ENCODE measurements around the gene RAP2C. TPM values are rescaled to one million over a fixed set of nuclear protein-coding genes. Genes with fewer than 3 reads are reported as not detected.
"Not testable (repeated sequence)": the region's sequence is repeated elsewhere in the genome, so short reads cannot be mapped to it uniquely, and the experiment has no call there.

RAP2C gene
- total RNA-seq, 4 donors from 2014 or later = 9.4 to 13.8 (median 13.6) TPM

- ATAC-seq (no peak), DNase-seq (no peak)
- peak in 1 of 5 experiments; percentile 36 for TF ChIP-seq CTCF (IDR thresholded peaks at IDR 0.05 in 4 of 5, conservative IDR thresholded peaks at IDR 0.05 in 1 of 5)
- TF ChIP-seq POLR2A (IDR thresholded peaks at IDR 0.05) = no peak
- H3K4me3 ChIP-seq = no peak overlapping the region
- no peaks in the 10 kb centered on the region for H3K27me3 ChIP-seq
- in situ Hi-C loops (cut with MboI; ENCODE audit: low sequenced_read_pairs in 4 of 4) = no loop called here
- H3K27ac ChIP-seq = no peak overlapping the region
- H3K4me1 ChIP-seq = no peaks in the 10 kb centered on the region
- no peaks in the 10 kb centered on the region for H3K9me3 ChIP-seq
- intact Hi-C loops (cut with DNase I; ENCODE audit: low total_unique reads) = no loop called here
- H3K36me3 ChIP-seq = no peaks in the 10 kb centered on the region
Measured at GRCh38 chrX:132171478-132171877, 47.8 kb downstream of the RAP2C start.

GRCh38 chrX:132169554-132169953 lies 49.7 kb downstream of the RAP2C start:
- no peak for TF ChIP-seq CTCF (IDR thresholded peaks at IDR 0.05 in 4 of 5, conservative IDR thresholded peaks at IDR 0.05 in 1 of 5)
- ATAC-seq (no peak), DNase-seq (no peak)
- Histone ChIP-seq H3K4me3 (no peak overlapping the region), H3K36me3 (no peaks in the 10 kb centered on the region), H3K4me1 (no peaks in the 10 kb centered on the region), H3K27me3 (no peaks in the 10 kb centered on the region), H3K9me3 (no peaks in the 10 kb centered on the region), H3K27ac (no peak overlapping the region)
- intact Hi-C loops (cut with DNase I; ENCODE audit: low total_unique reads) = no loop called here
- in situ Hi-C loops (cut with MboI; ENCODE audit: low sequenced_read_pairs in 4 of 4) = no loop called here

GRCh38 chrX:132165651-132166050 lies 53.6 kb downstream of the RAP2C start:
- Histone ChIP-seq H3K27ac (no peak overlapping the region), H3K9me3 (no peaks in the 10 kb centered on the region), H3K36me3 (no peaks in the 10 kb centered on the region), H3K4me1 (no peaks in the 10 kb centered on the region), H3K27me3 (no peaks in the 10 kb centered on the region), H3K4me3 (no peak overlapping the region)
- DNase-seq (no peak), ATAC-seq (no peak)
- in situ Hi-C loops (cut with MboI; ENCODE audit: low sequenced_read_pairs in 4 of 4) = no loop called here
- intact Hi-C loops (cut with DNase I; ENCODE audit: low total_unique reads) = no loop called here
- TF ChIP-seq CTCF (IDR thresholded peaks at IDR 0.05 in 4 of 5, conservative IDR thresholded peaks at IDR 0.05 in 1 of 5) (no peak), POLR2A (IDR thresholded peaks at IDR 0.05) (no peak)

- no peak overlapping the region for H3K27ac ChIP-seq
- no peaks in the 10 kb centered on the region for H3K36me3 ChIP-seq
- DNase-seq (no peak), ATAC-seq (no peak)
- no peaks in the 10 kb centered on the region for H3K27me3 ChIP-seq
- no peak for TF ChIP-seq POLR2A (IDR thresholded peaks at IDR 0.05)
- TF ChIP-seq CTCF (IDR thresholded peaks at IDR 0.05 in 4 of 5, conservative IDR thresholded peaks at IDR 0.05 in 1 of 5) = no peak
- H3K4me3 ChIP-seq = no peak overlapping the region
- intact Hi-C loops (cut with DNase I; ENCODE audit: low total_unique reads) = no loop called here
- H3K9me3 ChIP-seq = no peaks in the 10 kb centered on the region
- in situ Hi-C loops (cut with MboI; ENCODE audit: low sequenced_read_pairs in 4 of 4) = no loop called here
- H3K4me1 ChIP-seq = no peaks in the 10 kb centered on the region
Measured at GRCh38 chrX:132165005-132165404, 54.2 kb downstream of the RAP2C start.

GRCh38 chrX:132163094-132163493 lies 56.2 kb downstream of the RAP2C start:
- DNase-seq; H3K4me1 ChIP-seq; in situ Hi-C loops (cut with MboI; ENCODE audit: low sequenced_read_pairs in 4 of 4); H3K4me3 ChIP-seq; H3K36me3 ChIP-seq; H3K27me3 ChIP-seq; intact Hi-C loops (cut with DNase I; ENCODE audit: low total_unique reads); ATAC-seq; H3K9me3 ChIP-seq; H3K27ac ChIP-seq: not testable (repeated sequence)
